A549 treated with AZD9567 at 1 μM for 4 hours (cell line): ENCODE measurements around the gene POLR2J3. TPM values are rescaled to one million over a fixed set of nuclear protein-coding genes. Genes with fewer than 3 reads are reported as not detected.

ENCODE experiments used
- total RNA-seq: library from RNA; stranded (reverse); fragments of 200-300 nt; extraction: Qiagen RNA extraction; gene quantifications from 5 replicates; pipeline ENCODE4 v1.2.3, GENCODE V29; 2022; ENCODE audit not compliant: insufficient read depth

Gene POLR2J3
- 14.1 to 45.7 TPM (median 36.2 TPM) in 5 replicates for total RNA-seq

GRCh38 chr7:102572261-102573239 lies at the start of gene POLR2J3:
Gene POLR2J3 (minus strand): TSS chr7:102572583. CDS start chr7:102572521, 62 bp downstream.

GRCh38 chr7:102616507-102617125 lies 44.2 kb upstream of the POLR2J3 start, which contains the start of gene RASA4:
Gene RASA4 (minus strand): TSS chr7:102616756. CDS start chr7:102616689, 67 bp downstream.

GRCh38 chr7:102550808-102551422 lies 21.5 kb downstream of the POLR2J3 start, which contains the start of gene SPDYE2:
Gene SPDYE2 (plus strand): TSS chr7:102551226. CDS start chr7:102553256, 2,030 bp downstream.

GRCh38 chr7:102543596-102543995 lies 28.8 kb downstream of the POLR2J3 start, which contains the start of gene UPK3BL2:
Gene UPK3BL2 (minus strand): TSS chr7:102543696. CDS start chr7:102543636, 60 bp downstream.

GRCh38 chr7:102517550-102518147 lies 54.7 kb downstream of the POLR2J3 start, which contains the start of gene RASA4B:
Gene RASA4B (minus strand): TSS chr7:102517777. CDS start chr7:102517710, 67 bp downstream.

Other genes with a start within 250 kb of the POLR2J3 start
- not detected in 5 replicates for gene SPDYE6, start 216.1 kb downstream of the POLR2J3 start, total RNA-seq
- gene PRKRIP1, start 176.2 kb downstream of the POLR2J3 start, total RNA-seq = 19.5 to 24.7 TPM (median 23.6 TPM) in 5 replicates
- 22.2 to 34.0 TPM (median 33.6 TPM) in 5 replicates for gene ORAI2, start 139.0 kb downstream of the POLR2J3 start, total RNA-seq
- gene ALKBH4, start 107.7 kb downstream of the POLR2J3 start, total RNA-seq = 8.6 to 10.7 TPM (median 8.8 TPM) in 5 replicates
- gene LRWD1, start 107.6 kb downstream of the POLR2J3 start, total RNA-seq = 27.4 to 36.9 TPM (median 34.1 TPM) in 5 replicates
- 93.0 to 111 TPM (median 107 TPM) in 5 replicates for gene POLR2J, start 93.7 kb downstream of the POLR2J3 start, total RNA-seq
- gene RASA4B, start 54.8 kb downstream of the POLR2J3 start, total RNA-seq = 1.5 to 2.2 TPM (median 1.8 TPM) in 5 replicates
- gene UPK3BL2, start 28.9 kb downstream of the POLR2J3 start, total RNA-seq = 2.4 to 3.8 TPM (median 2.8 TPM) in 4 of 5 replicates, not detected in the other
- gene SPDYE2, start 21.4 kb downstream of the POLR2J3 start, total RNA-seq = 0.07 TPM in 1 of 5 replicates, not detected in the others
- 2.0 to 3.1 TPM (median 2.4 TPM) in 4 of 5 replicates, not detected in the other for gene RASA4, start 44.2 kb upstream of the POLR2J3 start, total RNA-seq
- 13.9 to 18.5 TPM (median 16.2 TPM) in 5 replicates for gene UPK3BL1, start 70.2 kb upstream of the POLR2J3 start, total RNA-seq
- not detected in 5 replicates for gene SPDYE2B, start 77.7 kb upstream of the POLR2J3 start, total RNA-seq
- 0.33 to 0.69 TPM (median 0.59 TPM) in 4 of 5 replicates, not detected in the other for gene POLR2J2, start 99.1 kb upstream of the POLR2J3 start, total RNA-seq
- gene FAM185A, start 176.4 kb upstream of the POLR2J3 start, total RNA-seq = 6.1 to 12.7 TPM (median 7.2 TPM) in 5 replicates